Breast epithelium (tissue), 3 donors: ENCODE measurements around the gene NTRK2.

Source experiments
- CTCF ChIP-seq, 3 donors: fragments of 450-650 bp; IDR thresholded peaks; one replicate each; pipeline ENCODE4 v1.5.1; 2016 to 2017; ENCODE audit warnings: antibody characterized with exemption in 3 of 3, mild to moderate bottlenecking in 3 of 3, moderate library complexity in 3 of 3
- POLR2AphosphoS5 ChIP-seq, 3 donors: sonication (generic); formaldehyde crosslinking; IDR thresholded peaks; one replicate each; pipeline ENCODE4 v1.6.1; 2017; ENCODE audit warnings: antibody characterized with exemption in 3 of 3

DNA sequence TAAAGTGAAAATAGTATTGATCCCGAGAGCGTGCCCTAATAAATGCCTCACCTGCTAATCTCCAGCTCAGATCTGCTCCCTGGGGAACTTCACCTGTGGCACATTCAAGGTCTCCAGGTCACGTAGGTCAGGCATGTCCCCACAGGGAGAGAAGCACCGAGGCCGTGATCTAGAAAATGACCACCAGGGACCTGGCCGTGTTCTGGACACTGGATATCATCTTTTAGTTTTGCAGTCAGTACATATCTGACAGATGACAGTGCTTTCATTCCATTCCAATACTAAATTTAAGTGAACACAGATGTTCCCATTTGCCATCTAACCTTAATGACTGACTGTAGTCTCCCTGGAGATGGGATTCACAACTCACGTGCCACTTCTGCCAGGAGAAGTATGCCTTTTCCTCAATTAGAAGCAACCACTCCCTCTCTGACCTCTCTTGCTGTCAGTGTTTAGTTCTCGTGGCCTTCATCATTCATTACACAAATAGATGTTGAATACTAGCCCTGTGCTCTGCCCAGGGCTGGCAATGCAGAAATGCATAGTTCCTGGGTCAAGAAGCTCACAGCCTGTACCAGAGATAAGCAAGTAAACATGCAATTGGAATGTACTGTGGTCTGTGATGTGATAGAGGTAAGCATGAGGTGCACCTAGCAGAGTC, 276.5 kb downstream of the NTRK2 start:
- TF ChIP-seq POLR2AphosphoS5 (IDR thresholded peaks at IDR 0.05) (no peak), CTCF (IDR thresholded peaks at IDR 0.05) (no peak)
